ENCODE measurements around the gene MAJIN. TPM values are rescaled to one million over a fixed set of nuclear protein-coding genes. Genes with fewer than 3 reads are reported as not detected.
A peak's percentile ranks its signal among the peaks of the same experiment; 100 is the strongest.
"Not testable (repeated sequence)": the region's sequence is repeated elsewhere in the genome, so short reads cannot be mapped to it uniquely, and the experiment has no call there.

MAJIN gene
- total RNA-seq, 1 experiment from 2014 or later: not detected

GRCh38 chr11:64994318-64994717 is 22.4 kb upstream of the MAJIN start:
- DNase-seq (ENCODE audit: low read depth): no peak

GRCh38 chr11:64990222-64990923 is 18.5 kb upstream of the MAJIN start:
- DNase-seq (ENCODE audit: low read depth): peak; percentile 39

GRCh38 chr11:64989416-64989815 is 17.5 kb upstream of the MAJIN start:
- DNase-seq (ENCODE audit: low read depth): no peak

- DNase-seq (ENCODE audit: low read depth): no peak
These were observed 16.3 kb upstream of the MAJIN start for GRCh38 chr11:64987998-64988854.

GRCh38 chr11:64983339-64983738 is 11.4 kb upstream of the MAJIN start:
- not testable (repeated sequence) for DNase-seq (ENCODE audit: low read depth)

- DNase-seq (ENCODE audit: low read depth): no peak
These were observed 4.7 kb upstream of the MAJIN start for GRCh38 chr11:64976651-64977050.

GRCh38 chr11:64974124-64974523 is 2.2 kb upstream of the MAJIN start:
- DNase-seq (ENCODE audit: low read depth): no peak

- DNase-seq (ENCODE audit: low read depth): peak; percentile 62
These were observed 1.2 kb downstream of the MAJIN start for GRCh38 chr11:64970731-64971151.

- peak; percentile 79 for DNase-seq (ENCODE audit: low read depth)
These were observed 2.7 kb downstream of the MAJIN start for GRCh38 chr11:64969209-64969608.

GRCh38 chr11:64967375-64967774 is 4.5 kb downstream of the MAJIN start:
- no peak for DNase-seq (ENCODE audit: low read depth)

GRCh38 chr11:64963072-64963631 is 8.8 kb downstream of the MAJIN start:
- DNase-seq (ENCODE audit: low read depth): no peak

- no peak for DNase-seq (ENCODE audit: low read depth)
These were observed 11.2 kb downstream of the MAJIN start for GRCh38 chr11:64960719-64961118.

- DNase-seq (ENCODE audit: low read depth): peak; percentile 6
These were observed 12.4 kb downstream of the MAJIN start for GRCh38 chr11:64959498-64959897.

- no peak for DNase-seq (ENCODE audit: low read depth)
These were observed 17.7 kb downstream of the MAJIN start for GRCh38 chr11:64954201-64954600.

- DNase-seq (ENCODE audit: low read depth): no peak
These were observed 20.4 kb downstream of the MAJIN start for GRCh38 chr11:64951529-64951928.

- no peak for DNase-seq (ENCODE audit: low read depth)
These were observed 24.6 kb downstream of the MAJIN start for GRCh38 chr11:64947208-64947814.

GRCh38 chr11:64936539-64936938 is 35.4 kb downstream of the MAJIN start:
- no peak for DNase-seq (ENCODE audit: low read depth)

- no peak for DNase-seq (ENCODE audit: low read depth)
These were observed 36.4 kb downstream of the MAJIN start, which contains the start of gene GPHA2 for GRCh38 chr11:64935359-64936081. Gene GPHA2 (minus strand): TSS chr11:64935893. CDS start chr11:64935460, 433 bp downstream.

GRCh38 chr11:64934682-64935358 is 37.1 kb downstream of the MAJIN start:
- DNase-seq (ENCODE audit: low read depth): no peak

- no peak for DNase-seq (ENCODE audit: low read depth)
These were observed 37.8 kb downstream of the MAJIN start for GRCh38 chr11:64933935-64934681.

All from HT1080 (cell line).